Stimulated activated CD8-positive, alpha-beta memory T cell treated with anti-CD3 and anti-CD28 coated beads, Interleukin-2, amount 100 ng/mL, for 1 hour (primary cell): ENCODE results near the gene ITPA.

Experiments
- DNase-seq, 2 donors: peaks; one replicate each; pipeline ENCODE4 v3.0.0-alpha.2; 2020; ENCODE audit warnings: low read depth in 2 of 2

Gene ITPA

GRCh38 chr20:3227936-3228749 is 18.8 kb downstream of the ITPA start:
- no peak for DNase-seq

GRCh38 chr20:3228750-3229032 is 19.4 kb downstream of the ITPA start:
- DNase-seq: no peak

GRCh38 chr20:3229158-3229557 is 19.9 kb downstream of the ITPA start:
- no peak for DNase-seq

GRCh38 chr20:3229798-3230197 is 20.5 kb downstream of the ITPA start:
- DNase-seq: no peak

GRCh38 chr20:3231116-3231515 is 21.8 kb downstream of the ITPA start:
- no peak for DNase-seq

GRCh38 chr20:3231889-3232588 is 22.7 kb downstream of the ITPA start:
- no peak for DNase-seq

- no peak for DNase-seq
Observed at GRCh38 chr20:3233131-3233990, 24.1 kb downstream of the ITPA start.

- DNase-seq: no peak
Observed at GRCh38 chr20:3233991-3234498, 24.7 kb downstream of the ITPA start.

GRCh38 chr20:3235666-3236324 is 26.5 kb downstream of the ITPA start:
- no peak for DNase-seq

GRCh38 chr20:3237011-3237957 is 28.0 kb downstream of the ITPA start:
- DNase-seq: no peak

- no peak for DNase-seq
Observed at GRCh38 chr20:3237958-3238615, 28.8 kb downstream of the ITPA start.

- no peak for DNase-seq
Observed at GRCh38 chr20:3238616-3239025, 29.3 kb downstream of the ITPA start.

GRCh38 chr20:3239026-3239866 is 29.9 kb downstream of the ITPA start, which contains the start of gene SLC4A11:
TSS of gene SLC4A11 (minus strand) at chr20:3239190. CDS start at chr20:3239137, 53 bp downstream.
- no peak for DNase-seq

- no peak for DNase-seq
Observed at GRCh38 chr20:3239867-3240775, 30.8 kb downstream of the ITPA start.

- no peak for DNase-seq
Observed at GRCh38 chr20:3240776-3241363, 31.6 kb downstream of the ITPA start.

- DNase-seq: no peak
Observed at GRCh38 chr20:3242172-3242692, 32.9 kb downstream of the ITPA start.

GRCh38 chr20:3243718-3244358 is 34.5 kb downstream of the ITPA start:
- no peak for DNase-seq
